Stimulated activated CD4-positive, alpha-beta T cell treated with anti-CD3 and anti-CD28 coated beads, Interleukin-1b, Interleukin-23, amount 100 ng/mL, for 24 hours (primary cell): ENCODE data around the gene GPSM1.

Source experiments
- DNase-seq, 4 experiments: peaks; one replicate each; pipeline ENCODE4 v3.0.0-alpha.2; 2020; ENCODE audit warnings: low read depth in 4 of 4, low spot score in 1 of 4

GPSM1 gene

DNA sequence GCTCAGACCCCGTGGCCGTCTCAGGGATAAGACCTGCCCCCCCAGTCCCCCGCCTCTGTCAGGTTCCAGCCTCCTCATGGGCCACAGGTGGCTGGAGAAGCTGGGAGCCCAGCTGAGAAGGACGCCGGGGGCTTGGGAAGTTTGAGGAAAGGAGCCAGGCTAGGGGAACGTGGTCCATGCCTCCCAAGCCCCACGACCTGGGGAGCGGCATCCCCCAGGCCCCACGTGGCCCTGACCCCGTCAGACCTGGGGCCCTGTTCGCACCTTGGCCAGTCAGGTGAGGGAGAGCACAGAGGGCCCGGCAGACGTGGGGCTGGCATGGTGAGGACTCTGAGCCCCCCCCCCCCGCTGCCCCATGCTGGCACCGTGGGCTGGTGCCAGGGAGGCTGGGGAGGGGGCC lies 3.7 kb downstream of the GPSM1 start:
- DNase-seq = no peak

DNA sequence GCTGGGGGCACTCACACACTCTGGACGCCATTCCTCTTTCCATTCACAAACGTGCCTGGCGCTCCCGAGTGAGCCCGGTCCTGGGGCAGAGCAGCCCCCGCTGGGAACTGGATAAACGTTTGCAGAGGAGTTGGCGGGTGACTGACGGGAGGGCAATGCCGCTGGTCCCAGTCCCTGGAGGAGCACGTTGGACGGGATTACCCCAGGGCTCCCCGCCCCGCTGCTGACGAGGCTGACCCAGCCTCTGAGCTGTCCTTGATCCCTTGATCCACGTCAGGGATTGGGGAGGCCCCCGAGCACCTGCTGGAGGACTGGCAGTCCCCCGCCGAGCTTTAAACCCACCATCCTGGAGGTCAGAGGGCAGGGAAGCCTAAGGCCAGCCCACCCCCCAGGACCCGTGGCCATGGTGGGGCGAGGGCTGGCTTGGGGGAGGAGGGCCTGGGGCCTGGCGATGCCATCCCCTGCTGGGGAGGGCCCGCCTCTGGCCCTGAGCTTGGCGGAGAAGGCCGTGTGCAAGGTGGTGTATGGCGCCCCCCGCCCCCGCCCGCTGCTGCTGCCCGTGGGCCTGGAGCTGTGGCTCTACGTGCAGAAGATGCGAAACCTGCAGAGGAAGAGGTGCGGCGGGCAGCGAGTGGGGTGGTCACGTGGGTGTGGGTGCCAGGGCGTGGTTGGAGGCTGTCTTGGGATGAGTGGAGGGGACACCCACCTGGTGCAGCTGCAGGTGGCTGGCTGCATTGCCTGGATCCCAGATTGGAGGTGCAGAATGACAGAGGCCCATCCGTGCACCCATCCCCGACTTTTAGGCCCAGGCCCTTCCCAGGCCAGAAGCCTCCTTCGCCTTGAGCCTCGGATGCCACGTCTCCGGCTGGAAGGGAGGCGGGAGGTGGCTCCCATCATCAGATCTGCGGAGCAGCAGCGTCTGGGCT lies 4.5 kb downstream of the GPSM1 start:
- DNase-seq = no peak

DNA sequence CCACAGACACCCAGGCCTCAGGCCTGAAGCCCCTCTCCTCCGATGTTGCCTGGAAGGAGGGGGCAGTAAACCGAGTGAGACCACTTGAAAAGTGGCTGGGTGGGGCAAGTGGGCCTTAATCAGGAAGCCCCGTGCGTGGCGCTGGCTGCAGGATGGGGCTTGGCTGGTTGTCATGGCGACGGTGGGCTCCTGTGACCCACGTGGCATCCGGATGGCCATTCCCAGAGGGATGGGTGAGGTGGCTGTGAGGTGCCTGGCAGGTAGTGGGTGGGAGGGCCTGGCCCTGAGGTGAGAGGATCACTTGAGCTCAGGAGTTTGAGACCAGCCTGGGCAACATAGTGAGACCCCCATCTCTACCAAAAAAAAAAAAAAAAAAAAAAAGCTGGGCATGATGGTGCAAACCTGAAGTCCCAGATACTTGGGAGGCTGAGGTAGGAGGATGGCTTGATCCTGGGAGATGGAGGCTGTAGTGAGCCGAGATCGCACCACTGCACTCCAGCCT lies 5.2 kb downstream of the GPSM1 start:
- DNase-seq = no peak

DNA sequence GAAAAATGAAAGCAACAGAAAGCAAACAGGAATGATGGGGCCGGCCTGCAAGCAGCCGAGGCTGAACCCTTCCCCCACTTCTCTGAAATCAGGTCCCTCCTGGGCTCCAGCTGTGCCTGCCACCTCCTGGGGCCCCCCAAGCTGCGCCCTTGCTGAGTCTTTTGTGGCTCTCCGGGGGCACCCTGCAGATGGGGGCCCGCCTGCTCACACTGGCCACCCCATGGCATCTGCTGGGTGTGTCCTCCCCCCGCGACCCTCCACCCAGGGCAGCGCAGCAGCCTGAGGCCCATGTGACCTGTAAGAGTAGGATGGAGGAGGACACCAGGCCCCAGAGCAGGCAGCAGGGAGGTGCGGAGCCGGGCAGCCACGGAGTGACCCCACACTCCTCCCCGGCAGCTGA lies 5.7 kb downstream of the GPSM1 start:
- DNase-seq = no peak

DNA sequence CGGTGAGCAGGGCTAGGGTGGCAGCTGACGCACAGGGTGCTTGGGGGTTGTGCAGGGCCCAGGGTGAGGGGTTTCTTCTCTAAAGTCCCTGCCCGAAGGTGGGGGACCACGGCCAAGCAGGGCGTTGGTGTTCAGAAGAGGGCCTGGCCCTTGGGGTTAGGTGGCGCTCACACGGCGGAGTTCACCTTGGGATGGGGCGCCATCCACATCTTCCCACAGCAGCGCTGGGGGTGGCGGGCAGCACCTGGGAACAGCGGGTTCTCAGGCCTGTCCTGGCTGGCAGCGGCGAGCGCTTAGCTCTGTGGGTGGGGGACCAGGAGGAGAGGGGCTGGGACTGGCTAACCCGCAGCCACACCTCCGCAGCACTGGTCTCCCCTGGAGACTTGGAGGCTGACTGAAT lies 6.1 kb downstream of the GPSM1 start:
- no peak for DNase-seq

DNA sequence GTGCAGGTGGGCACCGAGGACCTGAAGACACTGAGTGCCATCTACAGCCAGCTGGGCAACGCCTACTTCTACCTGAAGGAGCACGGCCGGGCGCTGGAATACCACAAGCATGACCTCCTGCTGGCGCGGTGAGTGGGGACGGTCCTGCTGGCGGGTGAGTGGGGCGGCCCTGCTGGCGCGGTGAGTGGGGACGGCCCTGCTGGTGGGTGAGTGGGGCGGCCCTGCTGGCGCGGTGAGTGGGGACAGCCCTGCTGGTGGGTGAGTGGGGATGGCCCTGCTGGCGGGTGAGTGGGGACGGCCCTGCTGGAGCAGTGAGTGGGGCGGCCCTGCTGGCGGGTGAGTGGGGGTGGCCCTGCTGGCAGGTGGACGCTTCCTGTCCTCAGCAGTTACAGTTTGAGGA lies 7.2 kb downstream of the GPSM1 start:
- no peak for DNase-seq

DNA sequence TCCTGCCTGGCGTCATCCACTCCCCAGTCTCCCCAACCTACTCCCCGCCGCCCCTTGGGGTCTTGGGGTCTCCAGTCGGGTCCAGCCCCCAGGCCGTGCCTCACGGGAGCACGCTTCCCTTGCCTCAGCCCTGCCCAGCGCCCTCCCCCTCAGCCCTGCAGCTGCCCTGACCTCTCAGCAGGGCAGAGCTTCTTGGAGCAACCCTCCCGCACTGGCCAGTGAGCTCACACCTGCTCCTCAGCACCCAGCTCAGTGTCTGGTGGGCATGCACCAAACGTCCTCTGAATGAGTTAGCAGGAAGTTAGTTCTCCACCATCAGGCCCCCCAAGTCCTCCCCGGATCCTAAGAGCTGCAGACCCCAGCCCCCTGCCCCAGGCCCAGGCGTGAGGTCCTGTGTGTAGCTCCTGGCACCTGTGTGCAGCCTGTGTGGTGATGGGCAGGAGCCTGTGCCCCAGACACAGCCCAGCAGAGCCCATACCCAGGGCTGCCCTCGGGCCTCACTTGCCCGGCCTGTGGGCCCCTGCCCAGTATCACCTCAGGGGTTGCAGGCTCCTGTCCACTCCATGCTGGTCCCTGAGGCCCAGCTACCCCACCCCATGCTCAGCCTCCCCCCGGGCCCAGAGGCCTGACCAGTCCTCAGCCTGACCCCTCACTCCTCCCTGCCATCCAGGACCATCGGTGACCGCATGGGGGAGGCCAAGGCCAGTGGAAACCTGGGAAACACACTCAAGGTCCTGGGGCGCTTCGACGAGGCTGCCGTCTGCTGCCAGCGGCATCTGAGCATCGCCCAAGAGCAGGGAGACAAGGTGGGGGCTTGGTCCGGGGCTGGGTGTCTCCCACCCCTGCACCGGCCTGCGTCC lies 8.2 kb downstream of the GPSM1 start:
- DNase-seq = no peak

DNA sequence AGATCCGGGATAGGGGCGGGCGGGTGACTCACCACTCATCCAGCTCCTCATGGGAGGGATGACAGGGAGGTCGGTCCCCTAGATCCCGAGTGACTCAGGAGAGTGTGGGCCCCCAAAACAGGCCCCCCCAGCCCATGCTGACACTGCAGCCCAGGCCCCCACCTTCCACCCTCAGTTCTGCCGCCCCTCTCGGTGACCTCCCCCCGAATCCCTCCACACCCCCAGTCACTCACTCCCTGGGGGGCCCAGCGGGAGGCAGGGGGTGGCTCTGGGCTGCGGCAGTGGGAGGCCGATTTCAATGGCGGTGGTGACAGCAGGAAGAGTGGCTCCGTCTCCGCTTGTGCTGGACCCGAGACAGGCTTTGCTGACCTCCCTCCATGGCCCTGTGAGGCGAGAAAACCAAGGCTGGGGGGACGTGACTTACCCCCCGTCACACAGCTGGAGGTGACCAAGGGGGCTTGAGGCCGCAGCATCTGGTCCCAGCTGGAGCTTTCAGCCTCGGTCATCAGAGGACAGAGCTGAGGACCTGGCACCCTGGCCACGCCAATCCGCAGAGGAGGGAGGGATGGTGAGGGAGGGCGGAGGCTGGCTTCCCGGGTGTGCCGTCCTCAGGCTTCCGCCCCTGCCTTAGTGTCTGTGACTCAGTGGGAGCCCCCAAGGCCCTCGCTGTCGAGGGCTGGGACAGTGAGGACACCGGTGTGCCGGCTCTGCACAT lies 9.0 kb downstream of the GPSM1 start:
- DNase-seq = no peak

DNA sequence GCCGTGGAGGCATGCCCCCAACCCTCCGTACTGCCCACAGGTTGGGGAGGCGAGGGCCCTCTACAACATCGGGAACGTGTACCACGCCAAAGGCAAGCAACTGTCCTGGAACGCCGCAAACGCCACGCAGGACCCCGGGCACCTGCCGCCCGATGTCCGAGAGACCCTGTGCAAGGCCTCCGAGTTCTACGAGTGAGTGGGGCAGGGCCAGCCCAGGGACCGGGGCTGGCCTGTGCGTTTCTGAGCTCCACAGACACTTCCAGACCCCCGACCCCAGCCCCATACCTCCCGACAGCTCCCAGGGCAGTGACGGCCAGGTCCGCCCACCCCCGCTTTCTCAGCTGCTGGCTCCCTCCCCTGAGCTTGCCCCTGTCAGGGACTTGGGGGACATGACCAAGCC lies 9.5 kb downstream of the GPSM1 start:
- no peak for DNase-seq

DNA sequence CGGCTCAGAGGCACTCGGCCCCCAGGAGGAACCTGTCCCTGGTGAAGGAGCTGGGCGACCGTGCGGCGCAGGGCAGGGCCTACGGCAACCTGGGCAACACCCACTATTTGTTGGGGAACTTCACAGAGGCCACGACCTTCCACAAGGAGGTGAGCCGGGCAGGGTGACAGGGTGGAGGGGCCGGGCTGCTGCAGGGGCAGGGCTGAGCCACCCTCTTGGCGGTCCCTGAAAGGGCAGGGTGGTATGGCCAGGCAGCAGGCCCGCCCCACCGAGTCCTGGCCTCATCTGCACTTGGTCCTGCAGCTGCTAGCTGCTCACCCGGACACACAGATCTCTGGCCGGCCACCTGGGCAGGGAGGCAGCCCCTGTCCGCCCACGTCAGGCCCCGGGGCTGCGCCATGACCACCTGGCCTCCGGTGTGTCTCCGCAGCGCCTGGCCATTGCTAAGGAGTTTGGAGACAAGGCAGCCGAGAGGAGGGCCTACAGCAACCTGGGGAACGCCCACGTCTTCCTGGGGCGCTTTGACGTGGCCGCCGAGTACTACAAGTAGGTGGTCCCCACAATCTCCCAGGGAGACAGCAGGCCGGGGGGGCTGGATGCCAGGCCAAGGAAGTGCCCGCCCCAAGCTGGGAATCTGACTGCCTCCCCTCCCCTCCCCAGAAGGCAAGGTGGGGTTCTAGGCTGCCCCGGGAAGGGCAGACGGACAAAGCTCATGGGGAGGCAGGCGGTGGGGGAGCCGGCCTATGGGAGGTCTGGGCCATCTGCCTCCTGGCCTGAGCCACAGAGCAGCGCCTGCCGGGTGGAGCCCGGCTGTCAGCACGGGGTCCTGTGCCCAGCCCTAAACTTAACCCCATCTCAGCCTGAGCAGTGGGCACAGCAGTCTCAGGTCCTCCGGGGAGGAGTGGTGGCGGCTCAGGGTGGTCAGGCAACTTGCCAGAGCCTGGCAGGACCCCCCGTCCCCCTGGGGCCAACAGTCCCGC lies 10.4 kb downstream of the GPSM1 start:
- no peak for DNase-seq

DNA sequence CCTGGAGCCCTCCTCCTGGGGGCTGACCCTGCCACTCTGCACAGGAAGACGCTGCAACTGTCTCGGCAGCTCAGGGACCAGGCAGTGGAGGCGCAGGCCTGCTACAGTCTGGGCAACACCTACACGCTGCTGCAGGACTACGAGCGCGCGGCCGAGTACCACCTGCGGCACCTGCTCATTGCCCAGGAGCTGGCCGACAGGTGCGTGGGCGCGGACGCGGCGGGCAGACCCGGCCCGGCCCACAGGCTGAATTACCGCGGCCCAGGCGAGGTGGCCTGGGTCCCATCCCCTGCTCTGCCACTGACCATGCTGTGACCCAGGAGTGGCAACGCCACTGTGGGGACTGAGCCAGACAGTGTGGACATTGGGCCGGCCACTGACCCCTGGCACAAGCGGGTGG lies 11.2 kb downstream of the GPSM1 start:
- no peak for DNase-seq

DNA sequence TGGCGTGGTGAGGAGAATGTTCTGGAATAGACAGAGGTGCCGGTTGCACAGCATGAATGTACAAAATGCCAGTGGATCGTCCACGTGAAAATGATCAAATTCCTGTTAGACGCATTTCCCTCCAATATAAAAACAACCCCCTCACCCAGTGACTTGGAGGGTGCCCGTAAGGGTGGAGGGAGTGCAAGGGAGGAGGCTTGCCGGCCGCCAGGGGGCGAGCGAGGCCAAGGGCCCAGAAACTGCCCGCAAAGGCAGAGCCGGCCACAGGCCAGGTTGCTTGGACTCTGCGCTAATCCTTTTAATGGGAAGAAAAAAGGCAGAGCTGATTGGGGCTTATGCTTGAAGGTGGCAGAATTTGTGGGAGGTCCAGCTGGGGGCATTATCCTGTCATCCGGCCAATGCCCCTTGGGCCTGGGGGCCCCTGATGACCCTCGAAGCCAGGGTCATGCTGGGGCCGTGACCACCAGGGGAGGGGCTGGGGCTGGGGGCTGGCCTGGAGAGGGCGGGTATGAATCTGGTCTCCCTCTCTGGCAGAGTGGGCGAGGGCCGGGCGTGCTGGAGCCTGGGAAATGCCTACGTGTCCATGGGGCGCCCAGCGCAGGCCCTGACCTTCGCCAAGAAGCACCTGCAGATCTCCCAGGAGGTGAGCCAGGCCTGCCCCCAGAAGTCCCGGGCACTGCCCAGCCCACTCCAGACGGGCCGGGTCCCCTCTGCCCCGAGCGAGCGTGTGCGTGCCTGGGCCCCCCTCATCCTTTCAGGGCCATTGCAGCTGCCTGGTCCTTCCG lies 12.0 kb downstream of the GPSM1 start:
- no peak for DNase-seq

DNA sequence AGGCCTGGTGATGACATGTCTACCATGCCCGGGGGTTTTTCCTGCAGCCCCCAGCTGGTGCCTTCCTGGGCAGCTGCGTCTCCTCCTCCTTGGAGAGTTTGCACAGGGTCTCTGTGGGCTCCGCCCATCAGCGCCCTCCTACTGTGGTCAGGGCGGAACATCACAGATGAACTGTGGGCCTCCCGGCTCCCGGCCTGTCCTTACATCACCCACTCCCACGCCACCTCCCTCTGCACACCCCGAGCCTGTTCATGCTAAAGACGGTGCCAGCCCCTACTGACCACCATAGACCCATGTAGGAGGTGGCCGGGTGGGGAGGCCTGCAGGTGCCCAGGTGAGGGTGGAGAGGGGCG lies 12.6 kb downstream of the GPSM1 start:
- no peak for DNase-seq

DNA sequence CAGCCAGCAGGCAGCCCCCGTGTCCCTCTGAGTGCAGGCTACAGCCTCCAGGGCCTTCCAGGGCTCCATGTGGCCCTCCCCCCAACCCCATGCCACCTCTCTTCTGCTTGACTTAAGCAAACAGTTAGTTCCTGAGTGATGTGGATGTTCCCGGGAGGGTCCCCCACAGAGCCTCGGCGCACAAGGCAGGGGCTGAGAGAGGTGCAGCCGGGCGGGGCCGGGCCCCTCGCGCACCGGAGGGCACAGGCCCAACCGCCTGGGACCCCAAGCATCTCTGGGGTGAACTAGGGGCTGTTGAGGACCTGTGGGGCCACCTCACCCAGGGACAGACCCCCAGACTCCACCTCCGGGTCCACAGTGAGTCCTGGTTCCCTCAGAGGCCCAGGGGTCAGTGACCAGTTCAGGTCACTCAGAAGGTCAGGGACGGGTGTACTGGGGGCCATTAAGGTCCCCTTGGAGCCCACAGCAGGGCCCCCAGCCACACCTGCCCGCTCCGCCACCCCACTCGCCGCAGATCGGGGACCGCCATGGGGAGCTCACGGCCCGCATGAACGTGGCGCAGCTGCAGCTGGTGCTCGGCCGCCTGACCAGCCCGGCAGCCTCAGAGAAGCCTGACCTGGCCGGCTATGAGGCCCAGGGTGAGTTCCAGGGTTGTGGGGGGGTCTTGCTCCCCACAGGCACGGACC lies 13.2 kb downstream of the GPSM1 start:
- DNase-seq = no peak

DNA sequence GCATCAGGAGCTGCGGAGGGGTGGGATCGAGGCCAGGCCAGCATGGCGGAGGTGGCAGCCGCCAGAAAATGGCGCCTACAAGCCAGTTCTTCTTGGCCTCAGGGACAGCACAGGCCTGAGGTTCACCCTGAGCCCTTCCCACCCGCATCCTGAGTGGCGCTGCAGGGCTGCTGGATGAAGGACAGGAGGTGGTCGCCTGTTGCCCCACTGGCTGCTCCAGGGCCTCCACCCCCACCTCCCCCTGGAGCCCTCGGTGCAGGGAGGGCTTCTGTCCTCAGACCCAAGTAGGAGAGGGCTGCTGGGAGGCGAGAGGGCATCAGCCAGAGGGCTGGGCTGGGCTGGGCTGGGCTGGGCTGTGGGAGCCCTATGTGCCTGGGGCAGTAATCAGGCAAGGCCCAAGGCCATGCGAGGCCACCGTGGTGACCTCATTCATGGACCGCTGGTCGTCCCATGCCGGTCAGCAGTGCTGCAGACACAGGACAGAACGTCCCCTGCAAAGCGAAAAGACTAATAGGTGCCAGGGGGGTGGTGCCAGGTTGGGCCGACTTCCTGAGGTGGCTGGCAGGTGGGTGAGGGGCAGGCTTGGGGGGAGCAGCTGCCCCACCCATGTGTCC lies 13.8 kb downstream of the GPSM1 start:
- no peak for DNase-seq

DNA sequence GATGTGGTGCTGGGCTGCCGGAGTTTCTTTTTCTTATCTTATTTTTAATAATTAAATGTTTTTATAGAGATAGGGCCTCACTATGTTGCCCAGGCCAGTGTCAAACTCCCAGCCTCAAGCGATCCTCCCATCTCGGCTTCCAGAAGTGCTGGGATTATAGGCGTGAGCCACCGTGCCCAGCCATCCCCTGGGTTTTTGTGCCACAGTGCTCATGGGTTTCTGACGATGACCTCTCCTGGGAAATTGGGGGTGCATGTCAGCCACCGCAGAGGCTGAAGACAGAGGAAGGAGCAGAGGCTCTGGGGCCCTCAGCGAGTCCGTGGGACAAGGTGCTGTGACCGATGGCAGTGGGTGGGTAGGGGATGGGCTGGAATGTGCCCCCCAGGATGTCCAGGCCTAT lies 14.4 kb downstream of the GPSM1 start:
- DNase-seq = no peak

DNA sequence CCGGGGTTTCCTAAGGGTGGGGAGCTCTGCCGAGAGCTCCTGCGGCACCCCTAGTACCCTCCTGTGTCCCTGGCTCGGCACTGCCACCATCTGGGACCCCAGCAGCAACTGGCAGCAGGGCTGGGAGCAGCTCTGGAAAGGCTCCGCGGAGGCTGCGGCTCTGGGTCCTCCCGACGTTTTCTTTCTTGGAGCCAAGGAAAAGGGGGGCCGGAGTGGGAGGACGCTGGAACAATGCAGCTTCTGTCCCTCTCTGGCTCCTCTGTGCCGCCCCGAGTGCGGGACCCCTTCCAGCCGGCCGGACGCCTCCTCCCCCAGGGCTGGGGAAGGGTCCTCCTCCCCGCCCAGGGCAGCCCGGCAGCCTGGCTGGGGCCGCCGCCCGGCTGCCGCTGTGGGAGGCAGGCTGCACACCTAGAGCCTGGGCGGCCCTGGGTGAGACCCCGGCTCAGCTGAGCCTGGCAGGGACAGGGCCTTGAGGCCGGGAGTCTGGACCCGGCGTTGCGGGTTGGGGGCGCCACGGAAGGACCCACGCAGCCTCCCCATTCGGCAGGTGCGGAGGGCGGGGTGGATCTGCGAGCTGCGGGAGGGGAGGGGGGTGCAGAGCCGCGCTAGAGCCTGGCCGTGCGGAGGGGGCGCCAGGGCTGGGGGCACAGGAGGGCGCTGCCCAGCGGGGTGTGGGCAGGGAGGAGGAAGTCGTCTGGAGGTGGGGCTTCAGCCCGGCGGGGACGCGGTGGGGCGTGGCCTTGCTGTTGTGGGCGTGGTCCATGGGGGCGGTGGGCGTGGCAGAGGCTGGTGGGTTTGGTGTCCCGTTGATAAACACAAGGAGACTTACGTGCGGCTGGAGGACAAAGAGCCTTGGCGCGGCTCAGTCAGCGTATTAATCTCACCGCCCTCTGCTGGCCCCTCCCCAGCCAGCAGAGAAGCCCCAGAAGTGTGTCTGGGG lies 15.1 kb downstream of the GPSM1 start:
- peak in 3 of 4 experiments; percentile 42 to 47 (median 45) for DNase-seq
